NCI-H460 (cell line): ENCODE measurements around the gene PPY. TPM values are rescaled to one million over a fixed set of nuclear protein-coding genes. Genes with fewer than 3 reads are reported as not detected.
"Not testable (repeated sequence)": the region's sequence is repeated elsewhere in the genome, so short reads cannot be mapped to it uniquely, and the experiment has no call there.

Experiments
- DNase-seq: peaks from one replicate; pipeline ENCODE4 v3.0.0-alpha.2; 2016; ENCODE audit warnings: low read depth; ENCODE audit errors: extremely low read depth
- total RNA-seq: library from RNA; depleted of rRNA; stranded (reverse); fragments of >200 nt; shearing (Covaris generic); gene quantifications from 2 replicates; pipeline ENCODE4 v1.2.3, GENCODE V29; 2014

Gene PPY
- total RNA-seq, 1 experiment from 2014 or later, result not detected

- no peak for DNase-seq
Measured at GRCh38 chr17:43967251-43967875, 25.1 kb upstream of the PPY start.

GRCh38 chr17:43966276-43966675 lies 24.0 kb upstream of the PPY start:
- no peak for DNase-seq

GRCh38 chr17:43962479-43962878 lies 20.2 kb upstream of the PPY start:
- no peak for DNase-seq

- no peak for DNase-seq
Measured at GRCh38 chr17:43961954-43962353, 19.7 kb upstream of the PPY start.

GRCh38 chr17:43961292-43961691 lies 19.0 kb upstream of the PPY start:
- not testable (repeated sequence) for DNase-seq

- DNase-seq, result peak; percentile 17
Measured at GRCh38 chr17:43958748-43959352, 16.6 kb upstream of the PPY start.

- no peak for DNase-seq
Measured at GRCh38 chr17:43956222-43956621, 13.9 kb upstream of the PPY start.

- DNase-seq, result no peak
Measured at GRCh38 chr17:43953746-43954145, 11.5 kb upstream of the PPY start, which contains the start of gene PYY. PYY (minus strand) TSS chr17:43953940; CDS start chr17:43953483, 457 bp downstream.

- no peak for DNase-seq
Measured at GRCh38 chr17:43952724-43953666, 10.7 kb upstream of the PPY start.

GRCh38 chr17:43952351-43952723 lies 10.1 kb upstream of the PPY start:
- no peak for DNase-seq

GRCh38 chr17:43951750-43952149 lies 9.5 kb upstream of the PPY start:
- no peak for DNase-seq

GRCh38 chr17:43950554-43950953 lies 8.3 kb upstream of the PPY start:
- DNase-seq, result no peak

GRCh38 chr17:43949781-43950180 lies 7.5 kb upstream of the PPY start:
- DNase-seq, result no peak

- no peak for DNase-seq
Measured at GRCh38 chr17:43946781-43947180, 4.5 kb upstream of the PPY start.

- DNase-seq, result no peak
Measured at GRCh38 chr17:43945074-43945829, 3.0 kb upstream of the PPY start.

- DNase-seq, result peak; percentile 39
Measured at GRCh38 chr17:43940630-43941029, 1.6 kb downstream of the PPY start.

GRCh38 chr17:43939886-43940285 lies 2.4 kb downstream of the PPY start:
- DNase-seq, result no peak

GRCh38 chr17:43939452-43939851 lies 2.8 kb downstream of the PPY start:
- DNase-seq, result not testable (repeated sequence)

- no peak for DNase-seq
Measured at GRCh38 chr17:43938838-43939182, 3.5 kb downstream of the PPY start.

GRCh38 chr17:43936434-43936833 lies 5.8 kb downstream of the PPY start:
- DNase-seq, result no peak

- no peak for DNase-seq
Measured at GRCh38 chr17:43935926-43936261, 6.4 kb downstream of the PPY start.
